ENCODE results near the gene MAP4K2. TPM values are rescaled to one million over a fixed set of nuclear protein-coding genes. Genes with fewer than 3 reads are reported as not detected.
A peak's percentile ranks its signal among the peaks of the same experiment; 100 is the strongest.

MAP4K2 gene
- total RNA-seq, 1 donor from 2014 or later, result 70.2 TPM

DNA sequence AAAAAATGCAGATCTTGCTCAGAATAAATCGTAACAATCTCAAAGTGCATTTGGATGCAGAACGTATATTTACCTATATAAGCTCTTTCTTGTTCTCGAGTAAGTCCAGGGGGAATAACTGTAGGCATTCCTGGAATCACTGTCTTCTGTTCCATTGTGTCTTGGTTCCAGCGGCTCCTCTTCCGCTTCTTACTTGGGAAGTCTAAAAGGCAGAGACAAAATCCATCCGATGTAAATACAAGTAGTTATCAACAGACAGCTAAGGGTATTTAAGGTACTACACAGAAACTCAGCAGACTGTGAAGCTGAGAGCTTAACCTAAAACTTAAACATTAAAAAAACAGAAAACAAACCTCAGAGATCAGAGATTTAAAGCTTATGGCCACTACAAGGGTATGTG lies 26.6 kb downstream of the MAP4K2 start:
- peaks cover 80% of the 10 kb centered on the region for H3K4me1 Mint-ChIP-seq (ENCODE audit: low read depth)

DNA sequence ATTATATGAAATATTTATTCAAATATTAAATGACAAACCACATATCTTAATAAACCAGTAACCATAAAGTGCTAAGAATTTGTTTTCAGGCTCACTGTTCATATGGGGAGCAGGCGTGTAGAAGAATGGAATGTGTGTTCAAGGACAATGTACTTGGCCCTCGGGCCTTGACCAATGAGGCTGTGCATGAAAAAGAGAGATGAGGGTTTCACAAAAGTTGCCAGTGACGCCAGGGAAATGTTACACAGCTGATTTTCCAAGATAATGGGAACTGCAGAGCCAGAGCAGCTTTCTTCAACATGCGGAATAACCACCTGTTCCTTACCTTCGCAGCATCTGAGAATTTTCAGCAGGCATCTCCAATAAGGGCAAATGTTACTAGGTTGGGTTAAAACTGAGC lies 28.9 kb downstream of the MAP4K2 start:
- peaks cover 76% of the 10 kb centered on the region for H3K36me3 Mint-ChIP-seq (ENCODE audit: low read depth)
- H3K27ac Mint-ChIP-seq, result no peak overlapping the region
- no peaks in the 10 kb centered on the region for H3K9me3 Mint-ChIP-seq
- H3K27me3 Mint-ChIP-seq (ENCODE audit: insufficient read depth), result peaks cover 2% of the 10 kb centered on the region
- peaks cover 80% of the 10 kb centered on the region for H3K4me1 Mint-ChIP-seq (ENCODE audit: low read depth)
- intact Hi-C loops (cut with micrococcal nuclease), result no loop called here
- no peak for DNase-seq (ENCODE audit: low spot score)
- peak overlapping the region; percentile 19 for H3K4me3 Mint-ChIP-seq

More for the DNA sequence above, 26.6 kb downstream of the MAP4K2 start:
- H3K4me3 Mint-ChIP-seq, result peak overlapping the region; percentile 87
- H3K36me3 Mint-ChIP-seq (ENCODE audit: low read depth), result peaks cover 58% of the 10 kb centered on the region
- peaks cover 2% of the 10 kb centered on the region for H3K27me3 Mint-ChIP-seq (ENCODE audit: insufficient read depth)
- peak overlapping the region; percentile 67 for H3K27ac Mint-ChIP-seq
- no peak for DNase-seq (ENCODE audit: low spot score)
- intact Hi-C loops (cut with micrococcal nuclease), result loop anchor here (2.0 to 5.0 kb wide), 4 partner anchors 14 to 838 kb away; partner anchors contain the start of genes MAP3K11, PCNX3, SNX15 and ZNHIT2
- no peaks in the 10 kb centered on the region for H3K9me3 Mint-ChIP-seq

DNA sequence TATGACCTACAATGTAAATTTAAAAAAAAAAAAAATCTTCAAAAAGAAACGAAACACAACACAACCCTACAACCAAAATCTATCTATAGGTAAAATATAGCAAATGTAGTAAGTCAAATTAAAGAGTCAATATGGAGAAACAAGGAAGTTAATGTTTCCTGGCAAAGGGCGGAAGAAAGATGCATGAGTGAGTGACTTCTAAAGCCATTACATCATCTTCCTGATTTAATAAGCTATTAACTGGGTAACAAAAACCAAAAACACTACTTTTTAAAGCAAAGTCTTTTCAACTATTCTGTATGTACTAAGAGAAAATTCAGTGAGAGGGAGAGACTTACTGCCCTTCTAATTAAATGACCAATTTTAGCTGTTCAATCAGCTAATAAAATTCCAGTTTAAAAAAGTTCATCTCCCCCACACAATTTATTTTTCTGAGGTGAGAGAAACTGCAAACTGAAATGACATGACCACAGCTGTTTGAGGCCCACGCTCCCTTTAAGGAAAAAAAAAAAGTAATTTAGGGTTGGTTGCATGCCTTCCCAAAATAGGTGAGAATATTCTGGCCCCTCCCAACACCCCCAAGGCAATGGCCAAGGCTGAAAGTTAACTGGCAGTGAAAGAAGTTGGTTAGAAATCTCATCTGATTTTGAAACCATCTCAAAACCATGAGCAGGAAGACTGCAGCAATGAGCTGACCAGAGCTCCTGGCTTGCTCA lies 30.6 kb downstream of the MAP4K2 start:
- intact Hi-C loops (cut with micrococcal nuclease), result loop anchor here (1.0 kb wide), 1 partner anchor 8 kb away; no protein-coding TSS in a partner anchor
- Mint-ChIP-seq H3K36me3 (ENCODE audit: low read depth) (peaks cover 91% of the 10 kb centered on the region), H3K27me3 (ENCODE audit: insufficient read depth) (no peaks in the 10 kb centered on the region), H3K4me1 (ENCODE audit: low read depth) (peaks cover 90% of the 10 kb centered on the region), H3K4me3 (peak overlapping the region; percentile 59), H3K27ac (peak overlapping the region; percentile 58), H3K9me3 (no peaks in the 10 kb centered on the region)
- no peak for DNase-seq (ENCODE audit: low spot score)

DNA sequence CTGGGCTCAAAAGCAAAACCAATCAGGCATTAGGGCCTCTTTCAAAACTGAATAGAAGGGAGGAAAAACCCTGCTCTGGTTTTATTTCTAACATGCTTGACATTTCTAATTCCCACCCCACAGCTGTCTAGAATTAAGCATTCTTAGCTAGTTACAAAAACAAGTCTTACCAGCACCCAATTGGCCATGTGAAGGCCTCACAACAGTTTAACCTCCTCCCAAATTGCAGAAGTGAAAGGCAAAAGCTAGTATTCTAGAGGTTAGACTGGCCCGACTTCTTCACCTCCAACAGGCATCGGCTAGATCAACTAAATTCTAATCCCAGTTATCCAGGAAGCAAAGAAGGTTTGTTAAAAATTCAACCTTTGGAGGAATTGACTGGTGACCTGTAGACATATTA lies 31.2 kb downstream of the MAP4K2 start:
- Mint-ChIP-seq H3K36me3 (ENCODE audit: low read depth) (peaks cover 89% of the 10 kb centered on the region), H3K9me3 (no peaks in the 10 kb centered on the region), H3K27me3 (ENCODE audit: insufficient read depth) (no peaks in the 10 kb centered on the region), H3K27ac (peak overlapping the region; percentile 41), H3K4me1 (ENCODE audit: low read depth) (peaks cover 89% of the 10 kb centered on the region), H3K4me3 (peak overlapping the region; percentile 59)
- no peak for DNase-seq (ENCODE audit: low spot score)
- intact Hi-C loops (cut with micrococcal nuclease), result loop anchor here (1.0 kb wide), 1 partner anchor 8 kb away; no protein-coding TSS in a partner anchor

DNA sequence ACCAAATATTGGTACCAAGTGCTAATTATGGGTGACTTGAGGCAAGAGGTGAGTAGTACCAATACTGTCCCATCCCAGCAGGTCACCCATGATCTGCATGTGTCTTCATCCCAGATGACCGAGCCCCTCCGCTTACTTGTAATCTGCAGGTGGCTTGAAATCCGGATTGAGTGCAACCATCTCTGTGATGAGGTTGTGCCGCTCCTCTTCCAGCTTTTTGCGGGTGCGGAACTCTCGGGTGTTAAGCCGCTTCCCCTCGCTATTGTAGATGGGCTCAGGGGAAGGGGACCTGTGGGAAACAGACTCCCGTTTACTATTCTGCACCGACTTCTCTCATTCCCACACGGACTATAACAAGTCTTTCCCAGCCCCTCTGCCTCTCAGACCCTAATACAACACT lies 32.9 kb downstream of the MAP4K2 start:
- no peaks in the 10 kb centered on the region for H3K27me3 Mint-ChIP-seq (ENCODE audit: insufficient read depth)
- H3K4me1 Mint-ChIP-seq (ENCODE audit: low read depth), result peaks cover 84% of the 10 kb centered on the region
- peaks cover 82% of the 10 kb centered on the region for H3K36me3 Mint-ChIP-seq (ENCODE audit: low read depth)
- intact Hi-C loops (cut with micrococcal nuclease), result no loop called here
- H3K27ac Mint-ChIP-seq, result no peak overlapping the region
- H3K4me3 Mint-ChIP-seq, result no peak overlapping the region
- no peaks in the 10 kb centered on the region for H3K9me3 Mint-ChIP-seq
- DNase-seq (ENCODE audit: low spot score), result no peak

DNA sequence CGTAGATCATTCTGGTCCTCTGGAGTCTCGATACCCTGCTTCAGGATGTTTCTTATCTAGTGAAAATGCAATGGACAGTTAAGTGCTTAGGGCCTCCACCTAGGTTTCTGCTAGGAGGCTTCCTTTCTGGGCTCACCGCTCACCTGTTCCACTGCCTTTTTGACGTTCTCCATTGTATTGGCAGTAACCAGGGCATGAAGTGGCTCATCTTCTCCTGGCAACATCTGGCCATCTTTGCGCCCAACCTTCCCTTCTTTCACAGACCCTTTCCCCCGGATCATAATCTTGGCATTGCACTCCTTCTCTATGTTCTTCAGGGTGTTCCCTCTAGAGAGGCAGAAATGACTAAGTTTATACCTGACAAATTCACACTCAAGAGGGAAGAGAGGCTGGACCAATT lies 33.7 kb downstream of the MAP4K2 start:
- intact Hi-C loops (cut with micrococcal nuclease), result no loop called here
- peak overlapping the region; percentile 6 for H3K4me3 Mint-ChIP-seq
- no peaks in the 10 kb centered on the region for H3K27me3 Mint-ChIP-seq (ENCODE audit: insufficient read depth)
- no peaks in the 10 kb centered on the region for H3K9me3 Mint-ChIP-seq
- peaks cover 82% of the 10 kb centered on the region for H3K36me3 Mint-ChIP-seq (ENCODE audit: low read depth)
- no peak for DNase-seq (ENCODE audit: low spot score)
- peak overlapping the region; percentile 61 for H3K27ac Mint-ChIP-seq
- peaks cover 84% of the 10 kb centered on the region for H3K4me1 Mint-ChIP-seq (ENCODE audit: low read depth)

DNA sequence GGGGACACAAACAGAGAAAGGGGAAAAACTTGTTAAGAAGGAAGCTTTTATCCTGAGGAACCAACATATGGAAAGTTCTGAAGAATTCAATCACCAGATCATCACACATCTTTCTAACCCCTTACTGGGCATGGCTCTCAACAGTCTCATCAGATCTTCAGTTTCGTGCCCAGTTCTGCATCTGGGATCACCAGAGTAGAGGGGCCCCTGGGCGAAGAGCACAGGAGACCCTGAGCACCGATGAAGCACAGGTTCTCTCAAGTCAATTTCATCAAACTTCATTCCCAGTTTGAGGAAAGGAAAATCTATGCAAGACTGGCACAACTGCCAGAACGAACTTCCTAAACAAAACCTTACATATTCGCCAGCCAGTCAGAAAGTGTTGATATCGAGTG lies 34.7 kb downstream of the MAP4K2 start:
- intact Hi-C loops (cut with micrococcal nuclease), result no loop called here

DNA sequence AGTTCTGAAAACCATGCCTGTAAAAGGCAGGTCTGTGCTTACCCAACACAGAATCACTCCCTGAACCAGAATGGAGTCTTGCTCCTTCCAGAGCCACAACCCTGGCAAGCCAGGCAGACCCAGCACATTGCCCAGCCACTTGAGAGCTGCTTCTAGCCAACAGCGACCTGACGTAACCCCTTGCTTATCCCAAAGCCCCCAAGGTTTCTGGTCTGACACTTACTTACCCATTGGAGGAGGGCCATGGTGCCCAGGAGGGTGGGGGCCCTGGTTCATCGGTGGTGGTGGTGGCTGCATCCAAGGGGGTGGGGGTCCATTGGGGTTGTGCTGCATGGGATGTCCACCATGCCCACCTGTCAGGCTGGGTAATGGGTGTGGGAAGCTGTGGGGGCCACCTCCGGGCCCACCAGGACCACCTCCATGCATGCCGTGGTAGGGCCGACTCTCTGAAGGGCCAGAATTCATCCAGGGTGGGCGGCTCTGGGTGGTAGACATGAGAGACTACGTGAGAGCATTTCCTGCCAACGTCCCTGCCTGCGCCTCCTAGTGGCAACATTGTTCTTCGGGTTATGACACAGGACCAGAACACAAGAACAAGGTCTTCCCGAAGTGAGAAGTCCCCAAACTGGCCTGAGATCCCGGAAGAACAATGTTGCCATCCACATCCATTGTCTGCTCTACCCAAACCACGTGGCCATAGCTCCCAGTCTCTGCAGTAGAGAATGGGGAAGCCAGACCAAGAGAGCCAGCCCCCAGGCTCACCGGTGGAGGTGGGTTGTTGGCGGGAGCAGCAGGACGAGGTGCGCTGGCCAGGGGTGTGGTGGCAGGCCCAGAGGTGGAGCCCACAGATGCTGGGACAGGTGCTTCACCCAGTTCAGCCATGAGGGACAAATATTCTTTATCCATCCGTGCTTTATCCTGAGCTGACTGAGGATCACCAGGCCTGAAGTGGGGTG lies 35.4 kb downstream of the MAP4K2 start:
- no peaks in the 10 kb centered on the region for H3K9me3 Mint-ChIP-seq
- peak; percentile 71 for DNase-seq (ENCODE audit: low spot score)
- H3K4me1 Mint-ChIP-seq (ENCODE audit: low read depth), result peaks cover 86% of the 10 kb centered on the region
- peaks cover 85% of the 10 kb centered on the region for H3K36me3 Mint-ChIP-seq (ENCODE audit: low read depth)
- no peaks in the 10 kb centered on the region for H3K27me3 Mint-ChIP-seq (ENCODE audit: insufficient read depth)
- no peak overlapping the region for H3K4me3 Mint-ChIP-seq
- intact Hi-C loops (cut with micrococcal nuclease), result loop anchor here (1.0 kb wide), 2 partner anchors 10 to 24 kb away; no protein-coding TSS in a partner anchor
- H3K27ac Mint-ChIP-seq, result peak overlapping the region; percentile 21

More for the DNA sequence above, 34.7 kb downstream of the MAP4K2 start:
- Mint-ChIP-seq H3K4me1 (ENCODE audit: low read depth) (peaks cover 86% of the 10 kb centered on the region), H3K27ac (no peak overlapping the region), H3K27me3 (ENCODE audit: insufficient read depth) (no peaks in the 10 kb centered on the region), H3K36me3 (ENCODE audit: low read depth) (peaks cover 85% of the 10 kb centered on the region), H3K9me3 (no peaks in the 10 kb centered on the region), H3K4me3 (peak overlapping the region; percentile 7)
- no peak for DNase-seq (ENCODE audit: low spot score)

DNA sequence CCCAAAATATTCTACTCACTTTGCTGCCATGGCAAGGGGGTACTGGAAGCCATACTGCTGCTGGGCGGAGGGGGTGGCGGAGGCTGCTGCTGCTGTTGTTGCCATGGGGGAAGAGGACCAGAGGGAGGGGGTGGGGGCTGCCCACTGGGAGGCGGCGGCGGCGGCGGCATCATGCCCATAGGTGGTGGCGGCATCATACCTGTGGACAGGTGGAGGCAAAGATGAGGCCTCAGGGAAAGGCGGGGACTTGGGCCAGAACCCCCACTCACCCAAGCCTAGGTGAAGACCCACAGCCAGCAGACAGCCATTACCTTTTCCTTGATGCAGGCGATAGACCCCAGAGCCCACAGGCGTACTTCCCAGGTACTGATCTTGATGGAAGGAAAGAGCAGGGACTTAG lies 36.1 kb downstream of the MAP4K2 start:
- intact Hi-C loops (cut with micrococcal nuclease), result loop anchor here (1.0 kb wide), 2 partner anchors 10 to 24 kb away; no protein-coding TSS in a partner anchor
- H3K9me3 Mint-ChIP-seq, result no peaks in the 10 kb centered on the region
- peaks cover 86% of the 10 kb centered on the region for H3K4me1 Mint-ChIP-seq (ENCODE audit: low read depth)
- no peak overlapping the region for H3K27ac Mint-ChIP-seq
- peaks cover 83% of the 10 kb centered on the region for H3K36me3 Mint-ChIP-seq (ENCODE audit: low read depth)
- DNase-seq (ENCODE audit: low spot score), result no peak
- no peaks in the 10 kb centered on the region for H3K27me3 Mint-ChIP-seq (ENCODE audit: insufficient read depth)
- H3K4me3 Mint-ChIP-seq, result no peak overlapping the region

DNA sequence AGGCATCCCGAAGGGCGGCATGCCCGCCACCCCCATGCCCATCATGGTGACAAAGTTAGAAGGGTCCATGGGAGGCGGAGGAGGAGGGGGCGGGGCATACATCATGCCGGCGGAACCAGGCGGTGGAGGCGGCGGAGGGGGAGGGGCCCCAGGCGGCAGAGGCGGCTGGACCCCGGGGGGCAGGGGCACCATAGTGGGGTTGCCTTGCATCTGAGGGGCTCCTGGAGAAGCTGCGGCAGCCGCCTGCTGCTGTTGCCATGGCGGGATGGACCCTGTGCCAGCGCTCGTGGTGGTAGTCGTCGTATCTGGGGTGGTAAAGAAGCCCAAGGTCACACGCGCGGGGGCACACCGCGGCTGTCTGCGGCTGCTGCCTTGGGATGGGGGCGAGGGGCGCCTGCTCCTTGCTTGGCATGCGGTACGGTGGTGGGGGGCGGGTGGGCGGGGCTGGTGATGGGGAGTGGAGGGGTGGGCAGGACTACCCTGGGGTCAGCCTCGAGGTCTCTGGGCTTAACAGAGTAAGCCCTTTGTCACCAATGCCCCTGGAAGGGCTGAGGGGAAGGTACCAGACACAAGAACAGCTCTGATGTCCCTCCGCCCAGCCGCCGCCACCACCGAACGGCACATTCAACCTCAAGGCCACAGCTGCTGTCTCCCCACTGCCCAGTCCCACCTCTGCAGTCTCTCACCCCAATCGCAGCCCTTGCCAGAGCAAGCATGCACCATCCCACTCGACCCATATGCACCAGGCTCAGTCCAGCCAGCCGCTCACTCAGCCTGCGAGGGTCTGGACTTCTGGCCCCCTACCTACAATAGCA lies 37.0 kb downstream of the MAP4K2 start:
- Mint-ChIP-seq H3K9me3 (no peaks in the 10 kb centered on the region), H3K27ac (peak overlapping the region; percentile 61), H3K27me3 (ENCODE audit: insufficient read depth) (no peaks in the 10 kb centered on the region), H3K4me1 (ENCODE audit: low read depth) (peaks cover 86% of the 10 kb centered on the region), H3K36me3 (ENCODE audit: low read depth) (peaks cover 78% of the 10 kb centered on the region), H3K4me3 (no peak overlapping the region)
- no peak for DNase-seq (ENCODE audit: low spot score)
- intact Hi-C loops (cut with micrococcal nuclease), result no loop called here

DNA sequence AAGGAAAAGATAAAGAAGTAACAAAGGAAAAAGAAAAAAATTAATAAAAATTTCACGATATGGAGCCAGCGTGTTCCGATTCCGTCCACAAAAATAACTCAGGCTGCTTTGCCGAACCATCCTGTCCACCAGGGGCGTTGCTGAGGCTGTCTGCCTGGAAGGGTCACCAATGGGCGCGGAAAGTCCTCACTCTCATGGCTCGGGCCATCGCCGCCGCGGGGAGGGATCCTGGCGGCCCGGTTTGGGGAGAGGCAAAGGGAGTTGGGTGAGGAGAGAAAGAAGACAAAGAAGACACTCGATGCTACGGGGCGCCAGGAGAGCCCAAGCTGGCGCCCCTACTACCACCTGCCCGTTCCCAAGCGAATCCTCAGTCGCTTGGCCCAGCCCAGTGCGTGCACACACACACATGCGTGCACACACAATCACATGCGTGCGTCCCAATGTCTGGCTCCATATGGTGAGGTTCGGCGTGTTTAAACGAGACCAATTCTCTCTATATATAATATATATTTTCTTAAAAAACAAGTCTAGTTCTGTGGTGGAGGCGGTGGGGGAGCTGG lies 37.6 kb downstream of the MAP4K2 start:
- intact Hi-C loops (cut with micrococcal nuclease), result no loop called here
- H3K4me3 Mint-ChIP-seq, result peak overlapping the region; percentile 80
- no peaks in the 10 kb centered on the region for H3K27me3 Mint-ChIP-seq (ENCODE audit: insufficient read depth)
- H3K36me3 Mint-ChIP-seq (ENCODE audit: low read depth), result peaks cover 75% of the 10 kb centered on the region
- no peaks in the 10 kb centered on the region for H3K9me3 Mint-ChIP-seq
- peaks cover 86% of the 10 kb centered on the region for H3K4me1 Mint-ChIP-seq (ENCODE audit: low read depth)
- DNase-seq (ENCODE audit: low spot score), result no peak
- H3K27ac Mint-ChIP-seq, result peak overlapping the region; percentile 88

DNA sequence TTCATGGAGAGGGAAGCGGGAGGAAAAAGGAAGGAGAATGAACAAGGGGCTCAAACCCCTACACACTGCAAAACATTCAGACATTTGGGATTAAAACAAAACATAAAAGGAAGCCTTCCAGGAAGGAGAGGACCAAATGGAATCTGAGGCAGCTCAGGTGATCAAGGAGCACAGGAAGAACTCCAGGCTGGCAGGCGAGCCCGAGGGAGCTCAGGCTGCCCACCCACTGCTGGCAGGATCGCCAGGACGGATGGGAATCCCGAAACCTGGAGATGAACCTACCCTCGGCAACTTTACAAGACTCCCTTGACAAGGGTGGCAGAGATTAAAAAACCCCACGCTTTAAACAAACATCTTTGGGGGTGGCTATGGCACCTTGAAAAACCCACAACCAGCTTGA lies 38.3 kb downstream of the MAP4K2 start:
- Mint-ChIP-seq H3K4me1 (ENCODE audit: low read depth) (peaks cover 90% of the 10 kb centered on the region), H3K27me3 (ENCODE audit: insufficient read depth) (no peaks in the 10 kb centered on the region), H3K4me3 (peak overlapping the region; percentile 80), H3K36me3 (ENCODE audit: low read depth) (peaks cover 72% of the 10 kb centered on the region), H3K27ac (peak overlapping the region; percentile 88), H3K9me3 (no peaks in the 10 kb centered on the region)
- no peak for DNase-seq (ENCODE audit: low spot score)
- intact Hi-C loops (cut with micrococcal nuclease), result loop anchor here (1.0 kb wide), 2 partner anchors 8 to 19 kb away; no protein-coding TSS in a partner anchor
